Upper lobe of left lung (tissue), 4 donors: ENCODE data around the gene RPA1.
A peak's percentile ranks its signal among the peaks of the same experiment; 100 is the strongest.

Experiments used
- POLR2A ChIP-seq, 4 donors: fragments of 450-650 bp; IDR thresholded peaks; one replicate each; pipeline ENCODE4 v1.5.1; 2016 to 2017; ENCODE audit warnings: antibody characterized with exemption in 4 of 4, mild to moderate bottlenecking in 2 of 4
- TF ChIP-seq, protein P1 (sequence below), 6 experiments: fragments of 450-650 bp in 4 of 6; fragments of 200-600 bp in 2 of 6; sonication (generic) in 2 of 6; IDR thresholded peaks; one replicate each; pipeline ENCODE4 v1.5.1; 2016 to 2019; ENCODE audit warnings: antibody characterized with exemption in 6 of 6

DNA sequence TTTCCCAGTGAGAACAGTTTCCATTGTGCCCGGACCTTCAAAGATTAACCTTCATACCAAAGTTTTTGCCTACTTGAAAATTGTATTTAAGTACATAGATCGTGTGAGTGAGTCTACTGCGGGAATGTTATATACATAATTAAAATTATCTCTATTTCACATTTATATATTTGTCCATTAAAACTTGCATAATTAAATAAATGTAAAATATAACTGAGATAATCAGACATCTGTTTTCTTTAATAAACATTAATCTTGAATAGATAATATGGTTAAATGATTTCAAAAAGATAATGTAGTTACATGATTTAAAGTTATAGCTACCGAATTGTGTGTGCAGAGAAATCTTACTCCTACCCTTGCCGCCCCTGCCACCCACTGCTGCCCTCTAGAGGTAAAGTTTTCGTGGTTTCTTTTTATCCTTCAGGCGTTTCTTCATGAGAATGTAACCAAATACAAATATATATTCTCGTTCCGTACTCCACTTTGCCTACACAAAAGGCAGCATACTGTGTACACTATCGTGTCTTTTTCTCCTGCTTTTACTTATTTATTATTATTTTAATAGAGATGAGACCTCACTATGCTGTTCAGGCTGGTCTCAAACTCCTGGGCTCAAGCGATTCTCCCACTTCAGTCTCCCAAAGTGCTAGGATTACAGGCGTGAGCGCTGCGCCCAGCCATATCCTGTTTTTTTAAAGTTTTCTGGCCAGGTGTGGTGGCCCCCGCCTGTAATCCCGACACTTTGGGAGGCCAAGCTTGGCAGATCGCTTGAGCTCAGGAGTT lies 35.6 kb downstream of the RPA1 start:
- TF ChIP-seq, protein P1, sequence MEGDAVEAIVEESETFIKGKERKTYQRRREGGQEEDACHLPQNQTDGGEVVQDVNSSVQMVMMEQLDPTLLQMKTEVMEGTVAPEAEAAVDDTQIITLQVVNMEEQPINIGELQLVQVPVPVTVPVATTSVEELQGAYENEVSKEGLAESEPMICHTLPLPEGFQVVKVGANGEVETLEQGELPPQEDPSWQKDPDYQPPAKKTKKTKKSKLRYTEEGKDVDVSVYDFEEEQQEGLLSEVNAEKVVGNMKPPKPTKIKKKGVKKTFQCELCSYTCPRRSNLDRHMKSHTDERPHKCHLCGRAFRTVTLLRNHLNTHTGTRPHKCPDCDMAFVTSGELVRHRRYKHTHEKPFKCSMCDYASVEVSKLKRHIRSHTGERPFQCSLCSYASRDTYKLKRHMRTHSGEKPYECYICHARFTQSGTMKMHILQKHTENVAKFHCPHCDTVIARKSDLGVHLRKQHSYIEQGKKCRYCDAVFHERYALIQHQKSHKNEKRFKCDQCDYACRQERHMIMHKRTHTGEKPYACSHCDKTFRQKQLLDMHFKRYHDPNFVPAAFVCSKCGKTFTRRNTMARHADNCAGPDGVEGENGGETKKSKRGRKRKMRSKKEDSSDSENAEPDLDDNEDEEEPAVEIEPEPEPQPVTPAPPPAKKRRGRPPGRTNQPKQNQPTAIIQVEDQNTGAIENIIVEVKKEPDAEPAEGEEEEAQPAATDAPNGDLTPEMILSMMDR (IDR thresholded peaks at IDR 0.05) = peak; percentile 31 to 57 (median 48)
- no peak for TF ChIP-seq POLR2A (IDR thresholded peaks at IDR 0.05)
